ENCODE results near the gene LZIC.
"Not testable (repeated sequence)": the region's sequence is repeated elsewhere in the genome, so short reads cannot be mapped to it uniquely, and the experiment has no call there.

Gene LZIC

GRCh38 chr1:9942939-9943788 is at the start of gene LZIC, which contains the start of gene NMNAT1:
Gene LZIC (minus strand): TSS chr1:9943391. CDS start chr1:9936619, 6,772 bp downstream.
Gene NMNAT1 (plus strand): TSS chr1:9943475. CDS start chr1:9972074, 28,599 bp downstream.
- peak; percentile 80 to 83 for DNase-seq (ENCODE audit: low read depth in 1 of 2, low spot score in 1 of 2)

DNA sequence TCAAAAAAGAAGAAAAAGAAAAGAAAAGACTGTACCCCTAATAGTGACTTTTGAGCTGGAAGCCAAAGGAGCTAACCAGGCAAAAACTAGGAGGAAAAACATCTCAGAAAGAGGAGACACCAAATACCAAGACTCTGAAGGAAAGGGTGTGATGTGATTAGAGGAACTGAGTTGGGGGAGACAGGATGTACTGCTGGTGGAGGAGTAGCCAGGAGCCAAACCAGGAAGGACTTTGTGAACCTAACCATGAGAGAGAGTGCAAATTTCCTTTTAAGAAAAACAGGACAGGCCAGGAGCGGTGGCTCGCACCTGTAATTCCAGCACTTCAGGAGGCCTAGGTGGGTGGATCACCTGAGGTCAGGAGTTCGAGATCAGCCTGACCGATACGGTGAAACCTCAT is 49.7 kb upstream of the LZIC start:
- DNase-seq (ENCODE audit: low read depth in 1 of 2, low spot score in 1 of 2) = no peak

- DNase-seq (ENCODE audit: low read depth in 1 of 2, low spot score in 1 of 2) = no peak
Observed at GRCh38 chr1:9990944-9991343, 47.8 kb upstream of the LZIC start.

DNA sequence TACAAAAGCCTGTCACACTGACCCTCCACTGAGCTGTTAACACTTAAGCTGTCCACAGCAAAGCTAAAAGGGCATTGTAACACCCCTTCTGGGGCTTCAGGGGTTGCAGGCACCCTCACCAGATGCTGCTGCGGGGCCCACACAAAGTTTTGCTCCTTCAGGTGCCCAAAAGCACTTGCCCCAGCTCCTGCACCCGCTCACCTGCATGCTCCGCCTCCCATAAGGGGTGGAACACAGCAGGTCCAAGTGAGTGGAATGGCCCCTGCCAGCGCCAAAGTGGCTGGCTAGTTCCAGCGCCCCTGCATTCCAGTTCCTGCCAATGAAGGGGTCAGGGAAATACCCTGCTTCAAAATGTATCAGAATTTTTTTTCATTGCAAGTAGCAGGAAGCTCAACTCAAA is 46.6 kb upstream of the LZIC start:
- no peak for DNase-seq (ENCODE audit: low read depth in 1 of 2, low spot score in 1 of 2)

GRCh38 chr1:9985001-9985400 is 41.8 kb upstream of the LZIC start:
- DNase-seq (ENCODE audit: low read depth in 1 of 2, low spot score in 1 of 2) = no peak

GRCh38 chr1:9984253-9984652 is 41.1 kb upstream of the LZIC start:
- DNase-seq (ENCODE audit: low read depth in 1 of 2, low spot score in 1 of 2) = no peak

DNA sequence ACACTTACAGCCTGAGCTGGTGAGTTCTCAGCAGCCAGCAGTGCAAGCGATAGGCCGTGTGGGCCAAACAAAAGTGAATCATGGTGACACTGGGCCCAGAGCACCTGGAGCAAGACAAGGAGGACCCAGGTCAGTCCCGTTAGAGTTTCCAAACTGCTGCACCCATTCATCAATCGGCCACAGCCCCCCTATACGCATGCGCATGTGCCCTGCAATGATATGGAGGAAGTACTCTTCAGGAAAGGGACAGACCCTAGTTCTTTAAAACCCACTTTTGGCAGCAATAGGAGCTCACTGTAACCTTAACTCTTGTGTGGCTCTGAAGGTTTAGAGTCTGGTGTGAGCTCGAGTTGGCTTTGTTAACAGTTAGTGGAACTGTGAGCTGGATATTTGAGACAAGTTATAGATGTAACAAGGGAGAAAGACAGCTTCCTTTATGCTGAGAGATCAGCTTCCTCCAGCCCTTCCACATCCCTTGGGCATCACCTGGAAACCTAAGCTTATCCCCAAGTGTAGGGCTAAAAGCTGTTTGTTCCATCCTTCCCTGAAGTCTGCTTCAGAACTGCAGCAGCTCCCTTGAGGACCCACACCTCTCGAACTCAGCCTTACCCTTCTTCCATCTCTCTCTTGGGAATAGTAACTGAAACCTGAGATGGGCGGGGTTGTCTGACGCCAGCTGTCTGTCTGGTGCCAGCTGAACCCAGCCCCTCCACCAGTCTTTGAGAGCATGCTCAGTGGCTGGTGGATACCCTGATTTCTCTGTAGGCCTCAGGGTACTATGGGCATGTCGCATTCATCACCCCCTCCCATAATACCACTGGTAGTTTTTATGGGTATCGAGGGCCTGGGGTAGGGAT is 17.7 kb upstream of the LZIC start:
- DNase-seq (ENCODE audit: low read depth in 1 of 2, low spot score in 1 of 2) = no peak

- no peak for DNase-seq (ENCODE audit: low read depth in 1 of 2, low spot score in 1 of 2)
Observed at GRCh38 chr1:9960011-9960410, 16.8 kb upstream of the LZIC start.

- DNase-seq (ENCODE audit: low read depth in 1 of 2, low spot score in 1 of 2) = no peak
Observed at GRCh38 chr1:9957726-9958125, 14.5 kb upstream of the LZIC start.

DNA sequence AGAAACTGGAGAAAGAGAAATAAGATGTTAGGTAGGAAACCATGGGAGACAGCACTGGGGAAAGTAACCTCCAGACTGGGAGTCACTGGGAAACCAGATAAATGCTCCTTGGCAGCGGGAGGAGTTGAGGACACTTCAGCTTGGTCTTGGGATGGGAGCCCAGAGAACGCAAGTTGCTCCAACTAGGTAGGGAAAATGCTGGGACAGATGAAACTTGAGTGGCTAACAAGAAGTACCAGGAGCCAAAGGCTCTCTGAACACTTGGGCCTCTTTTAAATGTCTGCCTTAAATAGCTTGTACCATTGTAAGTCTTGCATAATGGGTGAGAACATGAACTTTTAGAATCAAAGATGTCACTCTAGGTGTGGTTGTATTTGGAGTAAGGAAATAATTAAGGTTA is 3.1 kb upstream of the LZIC start:
- DNase-seq (ENCODE audit: low read depth in 1 of 2, low spot score in 1 of 2) = no peak

- DNase-seq (ENCODE audit: low read depth in 1 of 2, low spot score in 1 of 2) = no peak
Observed at GRCh38 chr1:9942399-9942938, 722 bp downstream of the LZIC start.

GRCh38 chr1:9929431-9930385 is 13.5 kb downstream of the LZIC start:
- DNase-seq (ENCODE audit: low read depth in 1 of 2, low spot score in 1 of 2) = no peak

DNA sequence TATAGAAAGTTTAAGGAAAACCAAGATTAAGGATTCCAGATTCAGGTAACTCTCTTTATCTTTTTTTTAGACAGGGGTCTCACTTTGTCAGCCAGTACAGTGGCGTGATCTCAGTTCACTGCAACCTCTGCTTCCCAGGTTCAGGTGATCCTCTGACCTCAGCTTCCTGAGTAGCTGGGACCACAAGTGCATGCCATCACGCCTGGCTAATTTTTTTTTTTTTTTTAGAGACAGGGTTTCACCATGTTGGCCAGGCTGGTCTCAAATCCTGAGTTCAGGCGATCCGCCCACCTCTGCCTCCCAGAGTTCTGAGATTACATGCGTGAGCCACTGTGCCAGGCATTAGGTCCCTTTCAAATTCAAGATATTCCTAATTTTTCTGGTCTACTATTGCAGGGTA is 15.9 kb downstream of the LZIC start:
- no peak for DNase-seq (ENCODE audit: low read depth in 1 of 2, low spot score in 1 of 2)

GRCh38 chr1:9922342-9922741 is 20.8 kb downstream of the LZIC start:
- no peak for DNase-seq (ENCODE audit: low read depth in 1 of 2, low spot score in 1 of 2)

GRCh38 chr1:9920606-9921005 is 22.6 kb downstream of the LZIC start:
- no peak for DNase-seq (ENCODE audit: low read depth in 1 of 2, low spot score in 1 of 2)

- no peak for DNase-seq (ENCODE audit: low read depth in 1 of 2, low spot score in 1 of 2)
Observed at GRCh38 chr1:9917901-9918300, 25.3 kb downstream of the LZIC start.

- not testable (repeated sequence) for DNase-seq (ENCODE audit: low read depth in 1 of 2, low spot score in 1 of 2)
Observed at GRCh38 chr1:9917495-9917894, 25.7 kb downstream of the LZIC start.

- no peak for DNase-seq (ENCODE audit: low read depth in 1 of 2, low spot score in 1 of 2)
Observed at GRCh38 chr1:9916452-9916851, 26.7 kb downstream of the LZIC start.

DNA sequence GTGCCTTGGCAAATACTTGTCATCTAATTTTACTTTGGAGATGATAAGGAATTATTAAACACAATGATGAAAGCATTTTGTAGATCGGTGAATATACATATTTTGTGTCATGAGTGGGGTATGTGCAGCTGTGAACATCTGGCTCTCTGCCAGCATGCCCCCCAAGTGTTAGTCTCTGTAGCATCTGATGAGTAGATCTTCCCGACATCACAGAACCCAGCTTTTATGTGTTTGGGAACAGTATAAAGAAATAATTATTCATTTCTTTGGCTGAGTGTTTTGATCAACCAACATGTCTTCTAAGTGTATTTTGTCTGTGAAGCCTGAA is 28.6 kb downstream of the LZIC start:
- no peak for DNase-seq (ENCODE audit: low read depth in 1 of 2, low spot score in 1 of 2)

GRCh38 chr1:9912264-9912936 is 30.8 kb downstream of the LZIC start:
- DNase-seq (ENCODE audit: low read depth in 1 of 2, low spot score in 1 of 2) = no peak

Measured in stimulated activated CD4-positive, alpha-beta T cell treated with anti-CD3 and anti-CD28 coated beads, Interleukin-15, amount 100 ng/mL, for 1 hour (primary cell).